GM15510 (cell line): ENCODE results near the gene MAGEA9.

Source experiments
- POLR2A ChIP-seq: IDR thresholded peaks from 3 replicates; pipeline ENCODE4 v1.6.1; 2011; ENCODE audit warnings: borderline replicate concordance; ENCODE audit not compliant: insufficient read length; ENCODE audit errors: extremely low read depth

MAGEA9 gene

DNA sequence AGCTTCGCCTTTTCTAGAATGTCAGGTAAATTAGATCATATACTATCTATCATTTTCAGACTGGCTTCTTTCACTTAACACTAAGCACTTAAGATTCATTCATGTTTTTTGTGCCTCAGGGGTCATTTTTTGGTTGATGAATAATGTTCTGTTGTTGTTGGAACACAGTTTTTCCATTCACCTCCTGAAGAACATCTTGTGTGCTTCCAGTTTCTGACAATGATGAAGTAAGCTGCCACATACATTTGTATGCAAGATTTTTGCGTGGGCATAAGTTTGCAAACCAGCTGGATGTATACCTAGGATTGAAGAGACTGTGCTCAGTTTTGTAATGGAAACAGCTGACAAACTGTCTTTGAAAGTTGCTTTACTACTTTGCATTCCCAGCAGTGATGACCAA is 37.6 kb downstream of the MAGEA9 start:
- no peak for TF ChIP-seq POLR2A

DNA sequence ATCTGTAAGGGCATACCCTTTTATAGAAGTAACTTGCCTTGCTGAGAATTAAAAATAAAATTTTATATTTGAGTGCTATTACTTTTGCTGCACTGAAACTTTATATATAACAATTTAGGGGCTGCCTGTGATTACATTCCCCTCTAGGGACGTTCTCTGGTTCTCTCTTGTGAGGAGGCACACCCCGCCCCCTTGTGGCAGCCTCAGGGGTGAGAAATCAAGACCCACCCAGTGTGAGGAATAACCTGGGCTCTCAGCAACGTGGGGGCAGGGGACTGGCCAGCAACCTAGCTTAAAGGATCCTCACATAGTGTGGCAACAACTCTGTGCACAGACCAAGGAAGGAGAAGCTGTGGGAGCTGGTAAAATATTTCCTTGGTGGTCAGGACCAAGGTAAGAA is 43.7 kb downstream of the MAGEA9 start:
- TF ChIP-seq POLR2A: no peak

DNA sequence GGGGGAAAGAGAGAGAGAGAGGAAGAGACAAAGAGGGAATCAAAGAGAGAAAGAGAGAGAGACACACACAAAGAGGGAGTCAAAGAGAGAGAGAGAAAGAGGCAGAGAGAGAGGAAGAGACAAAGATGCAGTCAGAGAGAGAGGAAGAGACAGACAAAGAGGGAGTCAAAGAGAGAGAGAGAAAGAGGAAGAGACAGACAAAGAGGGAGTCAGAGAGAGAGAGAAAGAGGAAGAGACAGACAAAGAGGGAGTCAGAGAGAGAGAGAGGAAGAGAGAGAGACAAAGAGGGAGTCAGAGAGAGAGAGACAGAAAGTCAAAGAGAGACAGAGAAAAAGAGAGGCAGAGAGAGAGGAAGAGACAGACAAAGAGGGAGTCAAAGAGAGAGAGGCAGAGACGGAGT is 45.5 kb downstream of the MAGEA9 start:
- TF ChIP-seq POLR2A: no peak

DNA sequence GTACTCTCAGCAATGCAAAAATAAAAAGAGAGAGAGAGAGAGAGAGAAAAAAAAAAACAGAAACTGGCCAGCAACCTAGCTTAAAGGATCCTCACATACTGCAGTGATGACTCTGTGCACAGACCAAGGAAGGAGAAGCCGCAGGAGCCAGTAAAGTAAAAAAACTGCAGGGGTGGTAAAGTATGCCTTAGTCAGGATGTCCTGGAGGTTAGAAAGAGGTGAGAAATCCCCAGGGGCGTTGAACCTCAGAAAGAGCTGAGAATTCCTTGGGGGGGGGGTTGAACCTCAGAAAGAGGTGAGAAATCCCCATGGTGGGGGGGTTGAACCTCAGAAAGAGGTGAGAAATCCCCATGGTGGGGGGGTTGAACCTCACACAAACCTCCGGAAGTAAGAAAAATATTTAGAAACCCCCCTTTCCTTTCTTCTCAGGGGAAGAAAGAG is 48.0 kb downstream of the MAGEA9 start:
- TF ChIP-seq POLR2A: no peak

DNA sequence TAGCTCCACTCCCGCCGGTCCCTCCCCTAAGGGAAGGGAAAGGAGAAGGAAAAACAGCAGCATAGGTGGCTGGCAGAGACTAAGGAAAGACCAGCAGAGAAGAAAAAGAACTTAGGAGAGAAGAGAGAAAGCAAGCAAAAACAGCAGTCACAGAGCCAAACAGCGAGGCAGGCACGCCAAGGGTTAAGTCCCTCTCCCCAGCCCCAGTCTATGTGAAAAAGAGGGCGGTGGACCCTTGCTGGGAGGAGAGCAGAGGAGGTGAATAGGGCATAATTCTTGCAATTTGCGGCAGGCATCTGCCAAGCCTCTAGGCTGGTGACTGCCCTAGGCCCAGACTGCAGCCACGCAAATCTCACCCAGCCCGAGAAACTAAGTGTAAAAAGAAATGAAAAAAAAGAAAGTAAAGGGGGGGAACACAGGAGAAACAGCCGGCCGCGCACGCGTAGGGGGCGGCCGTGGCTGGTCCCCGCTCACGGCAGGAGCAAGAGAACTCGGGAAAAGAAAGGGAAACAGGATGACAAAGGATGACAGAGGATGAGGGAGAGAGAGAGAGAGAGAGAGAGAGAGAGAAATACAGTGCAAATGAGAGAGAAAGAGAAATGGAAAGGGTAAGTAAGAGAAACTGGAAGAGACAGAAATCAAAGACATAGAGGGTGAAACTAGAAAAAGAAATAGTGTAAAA is 48.6 kb downstream of the MAGEA9 start:
- no peak for TF ChIP-seq POLR2A

DNA sequence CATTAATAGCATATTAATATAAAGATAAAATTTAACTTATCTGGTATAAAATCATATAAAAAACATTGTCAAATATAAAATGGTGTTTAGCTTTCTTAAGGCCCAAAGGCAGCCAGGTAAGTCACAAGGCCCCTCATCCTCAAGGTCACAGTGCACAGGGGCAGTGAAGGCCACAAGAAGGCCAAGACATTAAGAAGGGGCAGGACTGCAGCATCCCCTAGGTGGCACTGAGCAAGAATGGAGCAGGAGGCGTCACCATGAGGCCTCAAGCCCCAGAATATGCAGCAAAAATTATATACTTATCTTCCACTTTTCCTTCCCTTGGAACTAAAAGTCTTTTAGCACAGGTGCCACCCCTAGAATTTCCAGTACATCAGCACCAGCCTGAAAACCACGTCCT is 49.7 kb downstream of the MAGEA9 start:
- TF ChIP-seq POLR2A: no peak

DNA sequence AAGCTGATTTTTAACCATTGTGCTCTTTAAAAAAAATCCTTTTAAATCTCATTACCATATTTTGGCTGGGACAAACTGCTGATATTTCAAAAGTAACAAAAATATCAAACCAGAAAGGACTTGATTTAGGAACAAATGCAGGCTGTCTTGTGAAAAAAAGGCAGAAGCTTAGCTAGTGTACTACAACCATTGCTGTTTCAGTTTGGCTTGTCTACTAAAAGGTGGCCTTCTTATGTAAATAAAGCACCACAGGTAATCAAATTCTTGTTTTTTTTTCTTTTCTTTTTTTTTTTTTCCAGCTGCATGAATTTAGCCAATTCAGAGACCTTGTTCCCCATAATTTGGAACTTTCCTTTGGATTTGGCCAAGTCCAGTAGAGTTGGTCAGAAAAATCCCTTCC is 55.4 kb downstream of the MAGEA9 start:
- TF ChIP-seq POLR2A: no peak
